NCI-H1105 (cell line): ENCODE data around the gene CNNM2.

Experiments
- DNase-seq: peaks from one replicate; lab custom pipeline; 2025; lab: John Stamatoyannopoulos, UW

The CNNM2 gene

DNA sequence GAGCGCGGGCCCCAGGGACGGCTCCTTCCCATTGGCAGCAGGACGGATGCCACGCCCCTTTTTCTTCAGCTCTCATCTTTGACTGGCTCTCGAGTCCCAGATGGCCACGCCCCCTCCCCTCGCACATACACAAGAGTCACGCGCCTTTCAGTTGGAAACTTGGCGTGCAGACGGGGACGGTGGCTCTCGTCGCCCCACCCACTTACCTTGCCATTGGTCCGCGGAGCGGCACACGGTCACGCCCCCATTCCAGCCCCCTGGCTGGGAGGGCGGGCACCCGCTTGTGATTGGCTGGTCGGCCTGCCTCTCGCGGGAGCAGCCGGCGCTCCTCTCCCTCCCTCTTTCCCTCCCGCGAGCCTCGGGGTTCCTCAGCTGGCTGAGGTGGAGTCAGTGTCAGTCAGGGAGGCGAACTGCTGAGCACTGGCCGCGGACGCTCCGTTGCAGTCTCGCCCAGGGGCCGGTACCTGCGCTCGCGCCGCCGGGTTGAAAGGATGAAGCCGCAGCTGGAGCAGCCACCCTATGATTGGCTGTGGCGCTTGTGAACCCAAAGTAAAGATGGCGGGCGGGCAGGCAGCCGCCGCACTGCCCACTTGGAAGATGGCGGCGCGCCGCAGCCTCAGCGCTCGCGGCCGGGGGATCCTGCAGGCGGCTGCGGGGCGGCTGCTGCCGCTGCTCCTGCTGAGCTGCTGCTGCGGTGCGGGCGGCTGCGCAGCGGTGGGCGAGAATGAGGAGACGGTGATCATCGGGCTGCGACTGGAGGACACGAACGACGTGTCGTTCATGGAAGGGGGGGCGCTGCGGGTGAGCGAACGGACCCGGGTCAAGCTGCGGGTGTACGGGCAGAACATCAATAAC is at the start of gene CNNM2:
TSS of gene CNNM2 (plus strand) at position 333 of the 855 bp plus-strand sequence. CDS start at position 520, 187 bp downstream.
- DNase-seq, result peak; percentile 98

GRCh38 chr10:102868911-102869257 is 49.2 kb upstream of the CNNM2 start:
- no peak for DNase-seq

GRCh38 chr10:102869258-102870198 is 48.6 kb upstream of the CNNM2 start, which contains the start of gene AS3MT:
TSS of gene AS3MT (plus strand) at chr10:102869470. CDS start at chr10:102869593, 123 bp downstream.
- DNase-seq, result peak; percentile 37

- DNase-seq, result no peak
These were observed 47.9 kb upstream of the CNNM2 start for GRCh38 chr10:102870221-102870620.

- DNase-seq, result no peak
These were observed 45.9 kb upstream of the CNNM2 start for GRCh38 chr10:102872163-102872562.

DNA sequence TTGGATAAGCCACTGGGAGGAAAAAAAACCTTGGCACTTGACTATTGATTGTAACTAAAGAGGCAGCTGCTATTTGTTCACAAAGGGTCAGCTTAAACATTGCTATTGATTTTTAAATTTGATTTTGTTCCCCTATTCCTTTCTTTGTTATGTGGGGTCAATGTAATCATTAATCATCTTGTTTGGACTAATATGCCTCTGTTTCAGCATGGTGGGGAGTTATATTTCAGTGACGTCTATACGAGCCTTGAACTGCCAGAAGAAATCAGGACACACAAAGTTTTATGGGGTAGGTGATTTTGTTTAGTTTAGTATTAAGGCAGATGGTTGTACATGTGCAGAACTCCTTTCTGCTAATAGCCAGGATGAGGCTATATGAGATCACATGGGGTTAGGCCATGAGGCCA is 41.3 kb upstream of the CNNM2 start:
- no peak for DNase-seq

DNA sequence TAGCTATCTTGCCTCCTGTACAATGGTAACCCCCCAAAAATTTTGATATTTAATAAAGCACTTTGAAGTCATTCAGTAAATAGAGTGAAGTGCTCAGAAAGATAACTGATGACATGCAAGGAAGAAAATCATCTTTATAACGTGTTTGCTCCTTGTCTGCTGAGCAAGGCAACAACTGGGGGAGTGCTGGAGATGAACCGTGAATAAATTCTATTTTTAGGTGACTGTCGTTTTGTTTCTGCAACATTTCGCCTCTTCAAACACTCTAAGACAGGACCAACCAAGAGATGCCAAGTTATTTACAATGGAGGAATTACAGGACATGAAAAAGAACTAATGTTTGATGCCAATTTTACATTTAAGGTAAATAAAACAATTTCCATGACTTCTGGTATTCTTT is 39.5 kb upstream of the CNNM2 start:
- no peak for DNase-seq

- no peak for DNase-seq
These were observed 37.8 kb upstream of the CNNM2 start for GRCh38 chr10:102880256-102880655.

GRCh38 chr10:102888048-102888447 is 30.0 kb upstream of the CNNM2 start:
- DNase-seq, result no peak

GRCh38 chr10:102894466-102895213 is 23.5 kb upstream of the CNNM2 start:
- DNase-seq, result no peak

DNA sequence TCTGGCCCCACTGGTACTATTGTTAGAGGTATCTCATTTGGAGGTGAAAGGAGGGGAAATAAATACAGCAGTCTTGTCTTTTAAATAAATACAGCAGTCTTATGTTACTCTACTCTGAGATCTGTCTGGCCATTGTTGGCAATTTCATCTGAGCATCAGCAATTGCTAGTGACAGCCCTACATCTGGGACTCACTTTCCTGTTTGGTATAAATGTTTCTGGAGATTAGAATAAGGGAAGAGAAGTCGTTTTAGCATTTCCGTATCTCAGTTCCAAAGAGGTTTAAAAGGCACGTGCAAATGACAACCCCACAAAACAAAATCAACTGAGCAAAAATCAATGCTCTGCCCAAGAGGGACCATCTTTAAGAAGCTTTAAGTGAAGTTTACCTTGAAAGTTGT is 18.1 kb upstream of the CNNM2 start:
- no peak for DNase-seq

- DNase-seq, result no peak
These were observed 13.7 kb upstream of the CNNM2 start for GRCh38 chr10:102904346-102904745.

- no peak for DNase-seq
These were observed 11.6 kb upstream of the CNNM2 start for GRCh38 chr10:102906507-102906906.

DNA sequence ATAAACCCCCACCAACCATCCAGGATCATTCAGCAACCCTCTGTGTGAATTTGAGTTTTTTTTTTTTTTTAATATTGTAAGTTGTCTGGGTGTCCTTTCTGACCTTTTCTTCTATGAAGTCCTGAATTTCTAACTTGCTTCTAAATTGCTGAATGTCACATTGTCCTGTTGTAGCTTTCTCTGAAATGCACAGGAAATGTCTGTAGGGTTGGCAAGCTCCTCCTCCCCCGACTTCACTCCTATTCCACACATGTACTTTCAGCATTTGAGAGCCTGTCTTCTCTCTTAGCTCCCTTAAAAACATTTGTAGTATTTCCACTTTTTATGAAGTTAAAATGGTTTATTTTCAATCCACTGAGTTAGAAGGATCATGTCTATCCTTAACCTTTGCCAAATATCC is 3.3 kb upstream of the CNNM2 start:
- no peak for DNase-seq

- DNase-seq, result no peak
These were observed 1.9 kb upstream of the CNNM2 start for GRCh38 chr10:102916173-102916572.

- peak; percentile 55 for DNase-seq
These were observed 656 bp upstream of the CNNM2 start for GRCh38 chr10:102917314-102917961.

GRCh38 chr10:102918817-102919245 is 737 bp downstream of the CNNM2 start:
- DNase-seq, result no peak

- DNase-seq, result no peak
These were observed 1.3 kb downstream of the CNNM2 start for GRCh38 chr10:102919246-102919959.

DNA sequence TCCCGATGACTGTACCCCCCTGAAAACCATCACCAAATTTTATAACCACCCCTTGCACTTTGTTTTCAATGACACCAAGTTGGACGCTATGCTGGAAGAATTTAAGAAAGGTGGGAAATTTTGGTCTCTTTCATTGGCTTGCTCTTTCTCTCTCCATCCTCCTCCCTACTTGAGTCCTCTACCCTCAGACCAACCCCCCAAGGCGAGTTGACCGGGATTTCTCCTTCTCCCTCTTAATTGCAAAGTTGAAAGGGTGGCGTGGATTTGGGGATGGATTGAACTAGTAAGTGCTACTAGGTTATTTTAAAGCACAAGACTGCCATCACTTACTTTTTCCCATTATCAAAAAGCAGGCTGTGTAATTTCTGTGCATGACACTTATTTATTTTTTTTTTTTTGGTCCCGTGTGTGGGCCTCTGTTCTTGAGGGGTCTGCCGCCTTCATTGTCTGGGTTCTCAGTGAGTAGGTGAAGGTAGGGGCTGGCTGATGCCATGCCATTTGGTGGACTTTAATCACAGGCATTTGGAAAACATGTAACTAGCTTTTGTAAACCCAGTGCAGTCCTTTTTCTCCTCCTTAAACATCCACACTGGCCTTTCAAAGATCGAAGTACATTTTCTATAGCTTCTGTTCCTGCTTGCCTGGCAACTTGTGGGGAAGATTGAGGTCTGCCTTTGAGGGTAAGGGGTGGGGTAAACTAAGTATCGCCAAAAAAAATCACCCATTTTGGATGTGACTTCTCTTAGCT is 2.1 kb downstream of the CNNM2 start:
- DNase-seq, result no peak

DNA sequence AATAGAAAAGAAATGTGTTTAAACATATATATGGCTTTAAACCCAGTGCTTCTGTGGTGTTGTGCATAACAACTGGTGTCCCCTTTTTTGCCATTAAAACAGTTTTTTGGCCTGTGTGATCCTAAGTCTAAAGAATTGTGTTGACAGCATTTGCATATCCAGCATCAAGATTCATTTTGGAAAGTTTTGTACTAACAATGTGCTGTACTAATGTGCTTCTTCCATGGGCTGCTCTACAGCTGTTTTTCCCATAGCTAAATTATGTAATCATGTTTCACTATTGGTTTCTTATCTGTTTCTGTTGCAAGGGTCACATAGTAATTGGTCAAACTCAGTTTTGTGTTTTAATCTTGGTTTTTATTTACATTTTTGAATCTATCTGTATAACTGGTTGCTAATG is 5.5 kb downstream of the CNNM2 start:
- DNase-seq, result no peak
